Measurements from ENCODE around the gene ACRBP.

DNA sequence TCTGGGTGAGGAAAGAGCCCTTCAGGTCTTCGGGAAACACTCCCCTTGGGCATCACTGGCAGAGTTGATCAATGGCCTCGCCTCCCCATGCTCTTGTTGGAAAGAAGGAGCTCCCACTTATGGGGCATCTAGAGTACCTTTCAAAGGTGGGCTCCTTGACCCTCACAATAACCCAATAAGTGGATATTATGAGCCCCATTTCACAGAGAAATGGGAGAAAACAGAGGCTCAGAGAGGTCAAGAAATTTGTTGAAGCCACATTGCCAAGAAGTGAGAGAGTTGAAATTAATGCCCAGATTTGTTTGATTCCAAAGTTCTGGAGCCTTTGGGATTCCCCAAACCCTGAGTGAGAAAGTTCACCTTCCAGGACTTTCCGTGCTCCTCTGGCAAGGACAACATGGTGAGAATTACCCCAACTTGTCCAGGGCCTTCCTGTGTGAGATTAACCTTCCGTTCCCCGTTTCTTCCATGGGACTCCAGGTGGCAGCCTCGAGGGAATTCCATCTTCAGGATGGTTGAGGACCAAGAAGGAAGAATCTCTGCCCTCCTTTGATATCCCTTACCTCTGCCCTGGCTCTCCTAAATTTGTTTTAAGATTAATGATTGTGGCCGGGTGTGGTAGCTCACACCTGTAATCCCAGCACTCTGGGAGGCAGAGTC is 32.6 kb downstream of the ACRBP start:
- TF ChIP-seq CTCF (IDR thresholded peaks at IDR 0.05): no peak
- no peak for TF ChIP-seq POLR2AphosphoS5 (IDR thresholded peaks at IDR 0.05)
- TF ChIP-seq POLR2A (IDR thresholded peaks at IDR 0.05): no peak
- no peak for TF ChIP-seq EP300 (IDR thresholded peaks at IDR 0.05)

All from suprapubic skin (tissue), 4 donors.